ENCODE data around the gene PGLYRP1.
A peak's percentile ranks its signal among the peaks of the same experiment; 100 is the strongest.

The PGLYRP1 gene

GRCh38 chr19:45978156-45978555 is 44.7 kb downstream of the PGLYRP1 start:
- no peak overlapping the region for H3K4me3 ChIP-seq (ENCODE audit: control insufficient read depth, low read depth, low read length)
- DNase-seq (ENCODE audit: low read depth): no peak
- TF ChIP-seq CTCF (conservative IDR thresholded peaks at IDR 0.05; ENCODE audit: control insufficient read depth, insufficient read depth, low read depth, low read length): no peak

GRCh38 chr19:45976178-45976577 is 46.7 kb downstream of the PGLYRP1 start:
- TF ChIP-seq CTCF (conservative IDR thresholded peaks at IDR 0.05; ENCODE audit: control insufficient read depth, insufficient read depth, low read depth, low read length): no peak
- DNase-seq (ENCODE audit: low read depth): no peak
- no peak overlapping the region for H3K4me3 ChIP-seq (ENCODE audit: control insufficient read depth, low read depth, low read length)

- no peak for TF ChIP-seq CTCF (conservative IDR thresholded peaks at IDR 0.05; ENCODE audit: control insufficient read depth, insufficient read depth, low read depth, low read length)
- no peak for DNase-seq (ENCODE audit: low read depth)
- no peak overlapping the region for H3K4me3 ChIP-seq (ENCODE audit: control insufficient read depth, low read depth, low read length)
Measured at GRCh38 chr19:45975306-45976070, 47.4 kb downstream of the PGLYRP1 start.

- peak; percentile 51 for DNase-seq (ENCODE audit: low read depth)
- TF ChIP-seq CTCF (conservative IDR thresholded peaks at IDR 0.05; ENCODE audit: control insufficient read depth, insufficient read depth, low read depth, low read length): no peak
- no peak within 1 kb of the TSS for H3K4me3 ChIP-seq (ENCODE audit: control insufficient read depth, low read depth, low read length)
Measured at GRCh38 chr19:45973553-45974338, 49.1 kb downstream of the PGLYRP1 start, which contains the start of gene NOVA2. Gene NOVA2 (minus strand): TSS chr19:45973865. CDS start chr19:45973351, 514 bp downstream.

GRCh38 chr19:45972947-45973540 is 49.8 kb downstream of the PGLYRP1 start:
- no peak for TF ChIP-seq CTCF (conservative IDR thresholded peaks at IDR 0.05; ENCODE audit: control insufficient read depth, insufficient read depth, low read depth, low read length)
- no peak for DNase-seq (ENCODE audit: low read depth)
- H3K4me3 ChIP-seq (ENCODE audit: control insufficient read depth, low read depth, low read length): no peak overlapping the region

- TF ChIP-seq CTCF (conservative IDR thresholded peaks at IDR 0.05; ENCODE audit: control insufficient read depth, insufficient read depth, low read depth, low read length): no peak
- DNase-seq (ENCODE audit: low read depth): no peak
- H3K4me3 ChIP-seq (ENCODE audit: control insufficient read depth, low read depth, low read length): no peak overlapping the region
Measured at GRCh38 chr19:45972081-45972946, 50.5 kb downstream of the PGLYRP1 start.

All from fibroblast of mammary gland (primary cell).